Stimulated activated CD4-positive, alpha-beta T cell treated with anti-CD3 and anti-CD28 coated beads, Interleukin-1b, Interleukin-23, amount 100 ng/mL, for 4 hours (primary cell): ENCODE measurements around the gene MGARP.

Experiments used
- DNase-seq, 2 donors: peaks; one replicate each; pipeline ENCODE4 v3.0.0-alpha.2; 2020; ENCODE audit warnings: low read depth in 2 of 2

MGARP gene

DNA sequence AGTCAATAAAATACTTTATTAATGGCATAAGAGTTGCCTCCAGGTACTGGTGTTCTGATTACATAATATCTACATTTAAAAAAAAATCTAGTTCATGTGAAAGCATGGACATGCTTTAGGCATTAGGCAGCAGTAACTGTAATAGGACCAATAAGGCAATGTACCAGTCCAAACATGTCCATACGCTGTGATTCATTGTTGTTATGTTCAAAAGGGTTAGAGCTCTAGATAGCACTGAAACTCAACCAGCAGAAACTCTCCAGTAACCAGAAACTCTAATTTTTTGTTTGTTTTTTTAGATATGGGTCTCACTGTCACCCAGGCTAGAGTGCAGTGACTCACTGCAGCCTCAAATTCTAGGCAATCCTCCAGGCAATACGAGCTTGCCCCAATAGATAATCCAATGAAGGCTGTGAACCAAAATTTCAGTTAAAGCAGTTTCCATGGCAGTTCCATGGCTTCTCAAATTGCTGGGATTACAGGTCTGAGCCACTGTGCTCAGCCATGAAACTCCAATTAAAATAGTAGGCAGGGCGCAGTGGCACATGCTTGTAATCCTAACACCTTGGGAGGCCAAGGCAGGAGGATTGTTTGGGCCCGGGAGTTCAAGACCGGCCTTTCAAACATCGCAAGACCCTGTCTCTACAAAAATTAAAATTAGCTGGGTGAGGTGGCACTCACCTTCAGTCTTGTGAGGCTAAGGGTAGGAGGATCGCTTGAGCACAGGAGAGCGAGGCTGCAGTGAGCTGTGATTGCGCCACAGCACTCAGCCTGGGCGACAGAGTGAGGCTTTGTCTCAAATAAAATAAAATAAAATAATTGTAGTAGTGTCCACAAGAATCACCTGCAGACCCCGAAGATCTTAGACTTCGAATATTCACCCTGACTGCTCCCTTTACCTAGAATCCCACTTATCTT, 36.3 kb downstream of the MGARP start:
- DNase-seq: no peak

DNA sequence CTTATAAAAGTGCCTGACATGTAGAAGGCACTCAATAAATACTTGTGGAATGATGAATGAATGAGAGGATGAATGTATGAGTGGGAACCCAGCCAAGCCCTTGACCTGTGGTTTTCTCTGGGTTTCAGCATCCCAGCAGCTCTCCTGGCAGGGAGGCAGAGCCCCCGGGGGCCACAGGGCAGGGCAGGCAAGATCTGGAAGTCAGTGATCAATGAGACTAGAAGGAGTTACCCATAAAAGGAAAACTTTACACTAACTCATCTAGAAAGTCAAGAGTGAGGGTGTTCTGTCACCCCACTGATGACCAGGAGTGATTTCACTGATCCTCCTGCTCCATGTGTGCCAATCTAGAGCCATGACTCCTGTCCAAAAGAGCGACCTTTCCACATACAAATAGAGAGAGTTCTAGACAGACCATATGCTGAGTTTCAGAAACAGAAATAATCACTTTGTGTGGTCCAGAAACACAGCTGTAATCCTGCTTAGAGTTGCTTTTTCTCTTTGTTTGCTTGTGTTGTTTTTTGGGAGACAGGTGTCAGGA, 37.4 kb downstream of the MGARP start:
- no peak for DNase-seq

DNA sequence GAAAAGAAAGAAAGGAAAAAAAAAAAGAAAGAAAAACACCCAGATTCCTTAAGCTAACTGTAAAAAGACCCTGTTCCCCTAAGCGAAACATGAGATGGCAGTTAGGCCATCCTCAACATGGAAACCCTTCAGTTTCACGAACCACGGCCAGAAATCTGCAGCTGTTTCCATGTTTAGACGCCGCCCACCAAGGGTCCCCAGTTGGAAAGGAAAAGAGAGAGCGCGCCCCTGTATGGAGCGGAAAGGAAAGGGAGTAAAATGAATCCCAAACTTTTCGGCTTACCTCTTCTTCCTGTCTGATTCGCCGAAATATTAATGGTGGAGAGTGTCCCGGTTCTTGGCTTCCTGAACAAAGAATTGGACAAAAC, 38.3 kb downstream of the MGARP start:
- no peak for DNase-seq

DNA sequence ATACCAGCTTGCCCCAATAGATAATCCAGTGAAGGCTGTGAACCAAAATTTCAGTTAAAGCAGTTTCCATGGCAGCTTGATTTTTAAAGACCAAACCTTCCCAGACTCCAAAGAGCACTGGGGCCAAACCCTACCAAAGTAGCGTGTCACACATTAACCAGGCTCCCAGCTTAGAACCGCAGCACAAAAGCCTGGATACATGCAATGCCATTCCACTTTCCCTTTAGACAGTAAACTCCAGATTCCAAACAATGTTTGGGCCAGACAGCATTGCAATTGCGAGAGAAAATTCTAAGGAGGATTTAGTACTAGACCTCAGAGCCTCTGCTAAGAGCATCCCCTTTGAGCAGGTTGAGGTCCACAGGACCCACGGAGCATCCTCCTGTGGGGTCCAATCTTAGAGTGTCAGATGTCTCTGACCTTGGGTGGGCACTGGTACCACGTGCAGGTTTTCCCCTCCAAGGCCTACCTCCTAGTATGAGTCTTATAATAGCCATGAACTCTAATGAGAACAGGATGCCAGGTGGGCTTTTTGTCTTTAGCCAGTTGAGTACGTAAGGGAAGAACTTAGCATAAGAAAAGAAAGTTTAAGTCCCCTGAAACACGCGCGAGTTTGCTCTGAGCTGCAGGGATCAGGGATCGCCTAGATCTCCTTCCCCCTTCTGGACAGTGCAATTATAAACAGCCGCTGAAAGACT, 38.8 kb downstream of the MGARP start:
- no peak for DNase-seq

DNA sequence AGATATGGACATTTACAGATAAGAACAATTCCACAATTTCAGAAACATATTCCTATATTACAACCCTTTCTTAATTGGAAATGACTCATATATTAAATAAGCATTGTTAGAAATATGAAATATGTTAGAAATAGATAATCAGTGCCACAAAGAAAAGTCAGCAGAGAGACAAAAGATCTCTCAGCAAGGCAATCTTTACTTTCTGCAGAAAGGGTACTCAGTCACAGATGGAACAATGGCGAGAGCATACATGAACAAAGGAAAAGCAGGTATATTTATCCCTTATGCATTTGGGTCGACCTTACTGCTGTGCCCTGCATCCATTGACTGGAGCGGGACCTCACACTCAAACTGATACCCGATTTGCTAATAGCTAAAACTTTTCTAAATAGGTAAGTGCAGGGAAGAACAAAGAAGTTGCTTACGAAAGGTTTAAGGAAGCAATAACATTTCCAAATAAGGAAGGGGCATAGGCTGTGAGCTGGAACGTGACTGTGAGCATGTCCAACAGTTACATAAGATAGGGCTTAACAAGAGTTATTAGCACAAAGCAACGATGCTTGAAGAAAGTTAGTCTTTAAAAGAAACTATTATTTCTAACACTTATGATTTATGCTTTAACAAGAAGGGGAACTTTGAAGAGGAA, 40.8 kb downstream of the MGARP start:
- DNase-seq: no peak

DNA sequence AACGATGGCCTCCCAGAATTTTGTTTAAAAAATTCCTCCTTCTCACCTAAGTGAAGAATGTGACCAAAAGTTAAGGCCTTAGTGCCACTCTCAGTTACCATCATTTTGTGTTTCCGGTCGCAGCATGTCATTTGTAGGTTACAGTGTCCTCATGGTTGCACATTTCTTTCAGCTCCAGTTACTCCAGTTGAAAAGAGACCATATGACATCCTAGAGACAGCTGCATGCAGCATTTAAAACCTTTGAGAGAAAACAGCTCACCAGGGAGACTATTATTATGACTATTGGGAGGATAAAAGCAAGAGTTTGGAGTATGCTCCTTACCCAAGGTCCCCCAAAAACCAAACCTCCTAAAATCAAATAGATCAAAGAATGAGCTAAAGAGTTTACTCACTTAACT, 45.8 kb downstream of the MGARP start:
- DNase-seq: no peak

DNA sequence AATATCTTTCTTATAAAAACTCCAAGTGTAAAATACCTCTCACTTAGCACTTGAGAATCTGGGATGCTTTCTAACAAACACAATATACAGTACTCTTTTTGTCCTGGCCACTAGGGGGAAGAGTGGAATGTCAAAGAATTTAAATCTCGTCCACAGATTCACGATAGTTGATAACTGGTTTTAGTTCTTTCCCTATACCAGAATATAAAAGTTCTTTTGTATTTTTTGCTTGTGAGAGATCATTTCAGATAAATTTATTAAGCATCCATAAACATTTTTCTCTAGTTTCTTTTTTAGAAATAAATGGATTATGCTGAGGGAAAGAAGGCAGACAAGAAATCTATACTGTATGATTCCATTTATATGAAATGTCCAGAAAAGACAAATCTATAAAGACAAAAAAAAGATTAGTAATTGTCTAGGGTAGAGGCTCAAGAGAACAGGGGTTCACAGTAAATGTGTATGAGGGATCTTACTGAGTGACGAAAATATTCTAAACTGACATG, 50.4 kb downstream of the MGARP start:
- DNase-seq: peak in 1 of 2 donors; percentile 1

DNA sequence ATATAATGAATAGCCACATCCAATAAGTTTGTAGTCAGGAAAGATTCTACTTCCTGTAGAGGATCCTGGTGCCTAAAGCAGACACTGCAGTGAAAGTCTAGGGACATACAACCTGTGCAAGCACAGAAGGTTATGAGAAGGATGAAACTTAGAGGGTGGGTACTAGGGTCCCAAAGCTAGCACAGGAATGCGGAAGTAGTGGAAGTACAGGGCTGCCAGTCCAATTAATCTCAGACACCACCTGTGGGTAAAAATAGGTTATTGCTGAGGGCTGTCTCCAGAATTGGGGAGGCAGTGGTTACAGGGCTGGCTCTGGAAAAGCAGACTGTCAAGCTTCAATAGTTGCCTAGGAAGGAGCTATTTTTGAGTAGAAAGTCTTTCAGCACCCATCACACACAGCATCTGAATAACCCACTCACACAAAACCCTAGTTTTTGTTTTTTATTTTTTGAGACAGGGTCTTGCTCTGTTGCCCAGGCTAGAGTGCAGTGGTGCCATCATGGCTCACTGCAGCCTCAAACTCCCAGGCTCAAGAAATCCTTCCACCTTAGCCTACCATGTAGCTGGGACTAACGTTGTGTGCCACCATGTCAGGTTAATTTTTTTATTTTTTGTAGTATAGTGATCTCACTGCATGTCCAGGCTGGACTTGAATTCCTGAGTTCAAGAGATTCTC, 52.2 kb downstream of the MGARP start:
- no peak for DNase-seq

DNA sequence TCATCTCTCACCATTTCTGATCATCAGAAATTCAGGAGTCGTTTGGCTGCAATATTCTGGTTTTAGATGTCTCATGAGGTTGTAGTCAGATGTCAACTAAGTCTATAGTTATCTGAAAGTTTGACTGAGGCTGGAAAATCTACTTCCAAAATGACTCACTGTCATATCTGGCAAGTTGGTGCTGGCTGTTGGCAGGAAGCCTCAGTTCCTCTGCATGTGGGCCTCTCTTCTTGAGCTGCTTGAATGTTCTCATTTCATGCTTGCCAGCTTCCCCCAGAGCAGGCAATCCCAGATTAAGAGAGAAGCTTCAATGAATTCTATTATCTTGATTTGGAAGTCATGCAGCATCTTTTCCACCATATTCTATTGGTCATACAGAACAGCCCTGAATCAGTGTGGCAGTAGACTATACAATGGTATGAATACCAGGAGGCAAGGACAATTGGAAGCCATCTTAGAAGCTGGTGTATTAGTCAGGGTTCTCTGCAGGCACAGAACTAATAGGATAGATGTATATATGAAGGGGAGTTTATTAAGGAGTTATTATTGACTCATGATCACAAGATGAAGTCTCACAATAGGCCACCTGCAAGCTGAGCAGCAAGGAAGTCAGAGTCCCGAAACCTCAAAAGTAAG, 56.2 kb downstream of the MGARP start:
- no peak for DNase-seq

DNA sequence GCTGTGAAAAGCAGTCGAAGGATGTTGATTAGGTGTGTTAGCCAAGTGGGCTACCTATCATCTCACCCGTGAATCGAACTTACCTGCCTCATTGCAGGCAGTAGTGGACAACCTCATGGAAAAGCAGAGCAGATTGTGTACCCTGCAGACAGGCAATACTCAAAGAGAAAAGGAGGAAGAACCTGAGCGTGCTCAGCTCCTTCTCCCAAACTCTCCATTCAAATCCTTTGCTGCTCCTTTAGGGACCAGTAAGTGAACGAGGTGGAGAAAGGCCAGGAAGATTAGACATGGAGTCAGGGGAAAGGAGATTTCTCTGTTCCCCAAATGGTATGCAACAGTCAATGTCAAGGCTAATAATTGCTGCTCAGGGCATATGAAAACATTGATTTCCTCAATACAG, 57.8 kb downstream of the MGARP start:
- DNase-seq: no peak

DNA sequence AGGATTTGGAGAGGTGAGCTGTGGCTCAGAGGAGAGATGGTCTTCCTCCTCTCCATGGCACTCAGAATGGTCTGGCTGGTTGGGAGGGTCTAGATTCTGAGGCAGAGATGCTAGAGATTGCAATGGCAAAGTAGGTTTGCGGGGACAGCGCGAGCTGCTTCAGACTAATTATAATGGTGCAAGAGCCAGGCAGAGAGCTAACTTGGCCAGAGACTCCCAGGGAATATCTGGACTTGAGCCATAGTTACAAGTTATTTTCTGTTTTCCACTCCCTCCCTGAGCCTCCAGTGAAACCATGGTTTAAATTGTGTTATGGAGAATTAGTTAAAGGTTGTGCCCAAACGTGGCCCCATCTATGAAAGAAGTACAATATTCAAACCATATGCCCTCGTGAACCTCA, 58.3 kb downstream of the MGARP start:
- no peak for DNase-seq

DNA sequence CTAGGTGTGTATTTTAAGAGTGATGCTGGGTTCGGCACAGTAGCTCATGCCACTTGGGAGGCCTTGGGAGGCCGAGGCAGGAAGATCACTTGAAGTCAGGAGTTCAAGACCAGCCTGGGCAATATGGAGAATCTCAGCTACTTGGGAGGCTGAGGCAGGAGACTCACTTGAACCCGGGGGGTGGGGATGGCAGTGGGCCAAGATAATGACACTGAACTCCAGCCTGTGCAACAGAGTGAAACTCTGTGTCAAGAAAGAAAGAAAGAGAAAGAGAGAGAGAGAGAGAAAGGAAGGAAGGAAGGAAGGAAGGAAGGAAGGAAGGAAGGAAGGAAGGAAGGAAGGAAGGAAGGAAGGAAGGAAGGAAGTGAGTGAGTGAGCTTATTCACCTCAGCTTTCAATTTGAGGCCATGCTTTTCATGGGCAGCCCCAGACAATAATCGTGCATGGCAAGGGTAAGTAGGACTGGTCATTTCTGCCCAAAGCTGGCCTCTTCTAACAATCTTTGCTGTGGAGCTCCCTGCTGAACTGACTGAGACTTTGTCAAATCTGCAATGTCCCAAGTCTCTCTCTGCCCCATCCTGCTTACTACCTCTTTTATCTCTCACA, 60.5 kb downstream of the MGARP start:
- no peak for DNase-seq
